Transverse colon (tissue), 4 donors: ENCODE measurements around the gene ZC2HC1C. TPM values are rescaled to one million over a fixed set of nuclear protein-coding genes. Genes with fewer than 3 reads are reported as not detected.

ENCODE experiments used
- DNase-seq: peaks from one replicate; pipeline ENCODE4 v3.0.0-alpha.2; 2019
- H3K27ac ChIP-seq, 4 donors: fragments of 200-600 bp; sonication (generic); 2 replicates each; pipeline ENCODE4 v1.5.1; 2016 to 2018; ENCODE audit warnings: inconsistent platforms in 4 of 4
- H3K27me3 ChIP-seq: fragments of 200-600 bp; sonication (generic); 2 replicates; pipeline ENCODE4 v1.5.1; 2017; ENCODE audit warnings: inconsistent platforms
- H3K36me3 ChIP-seq, 4 donors: fragments of 200-600 bp; sonication (generic); 2 replicates each; pipeline ENCODE4 v1.5.1; 2017 to 2019; ENCODE audit warnings: inconsistent platforms in 4 of 4
- H3K4me1 ChIP-seq, 4 donors: fragments of 200-600 bp; sonication (generic); 2 replicates each; pipeline ENCODE4 v1.5.1; 2017 to 2020; ENCODE audit warnings: inconsistent platforms in 4 of 4
- H3K4me3 ChIP-seq, 4 donors: fragments of 200-600 bp; sonication (generic); 1 replicate in 1 of 4; 2 replicates in 3 of 4; pipeline versions ENCODE4 v1.5.1 to v1.6.1; 2017 to 2019; ENCODE audit warnings: inconsistent platforms in 4 of 4
- H3K9me3 ChIP-seq, 2 donors: fragments of 200-600 bp; sonication (generic); 2 replicates each; pipeline ENCODE4 v1.5.1; 2017 to 2019; ENCODE audit warnings: inconsistent platforms in 2 of 2
- EP300 ChIP-seq: sonication (generic); formaldehyde crosslinking; IDR thresholded peaks from one replicate; pipeline ENCODE4 v1.6.1; 2017; ENCODE audit warnings: antibody characterized with exemption, low read depth
- POLR2A ChIP-seq: fragments of 450-650 bp; IDR thresholded peaks from one replicate; pipeline ENCODE4 v1.6.1; 2016; ENCODE audit warnings: antibody characterized with exemption, mild to moderate bottlenecking, moderate library complexity
- POLR2AphosphoS5 ChIP-seq, 3 donors: sonication (generic); formaldehyde crosslinking; IDR thresholded peaks; one replicate each; pipeline ENCODE4 v1.6.1; 2016; ENCODE audit warnings: antibody characterized with exemption in 3 of 3
- WGBS, 2 donors: methylation state at CpG; one replicate each; pipeline ENCODE4 v1.1.5; 2018; ENCODE audit warnings: low coverage in 1 of 2; 5-methylcytosine and 5-hydroxymethylcytosine counted together
- in situ Hi-C, 4 donors: fragments of 200-750 bp; cut with MboI; loops; one replicate each; pipeline versions ENCODE4 v1.15.0 to v1.15.1; 2017; ENCODE audit warnings: low sequenced_read_pairs in 3 of 4, low pct_ligation_motif_present in 1 of 4, low pct_unique_long_range_greater_than_20kb in 1 of 4
- intact Hi-C: fragments of 100-400 bp; cut with DNase I; formaldehyde crosslinking; loops from one replicate; pipeline ENCODE4 v1.15.1; 2023; ENCODE audit warnings: low total_unique reads
- total RNA-seq, 4 donors: library from RNA; depleted of rRNA; stranded (reverse); fragments of >200 nt; gene quantifications; one replicate each; pipeline ENCODE4 v1.1.0, GENCODE V29; 2016
- TF ChIP-seq, protein P1 (sequence below), 5 experiments: fragments of 200-600 bp in 3 of 5; fragments of 450-650 bp in 2 of 5; sonication (generic) in 3 of 5; IDR thresholded peaks; 1 replicate in 2 of 5; 2 replicates in 3 of 5; pipeline ENCODE4 v1.5.1; 2016 to 2017; ENCODE audit warnings: antibody characterized with exemption in 5 of 5, inconsistent platforms in 3 of 5, mild to moderate bottlenecking in 2 of 5, moderate library complexity in 1 of 5

The ZC2HC1C gene
- total RNA-seq, 4 donors from 2014 or later, result 7.5 to 40.0 (median 8.1) TPM; not detected in 1

DNA sequence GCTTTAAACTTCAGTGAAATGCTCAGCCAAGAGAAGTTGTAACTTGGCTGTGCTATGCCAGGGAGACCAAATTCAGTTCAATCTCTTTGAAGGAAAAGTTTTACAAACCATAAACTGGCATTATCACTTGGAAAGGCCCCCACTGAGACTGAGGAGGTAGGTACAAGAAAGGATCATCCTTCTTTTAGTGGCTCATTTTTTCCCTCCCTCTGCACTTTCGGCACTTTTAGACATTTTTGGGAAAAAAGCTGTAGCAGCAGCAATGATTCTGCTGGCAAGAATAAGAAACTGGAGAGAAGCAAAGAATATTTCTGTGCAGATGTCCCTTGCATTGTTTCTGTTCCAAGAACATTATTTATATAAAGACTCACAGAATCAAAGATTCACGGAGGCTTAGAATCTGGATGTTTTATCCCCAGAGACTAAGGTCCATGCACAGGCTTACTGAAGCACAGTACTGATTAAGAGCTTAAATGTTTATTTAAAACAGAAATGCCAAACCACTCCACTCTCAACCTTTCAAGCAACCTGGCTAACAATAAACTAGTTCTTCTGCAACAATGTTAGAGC is 12.3 kb downstream of the ZC2HC1C start:
- in situ Hi-C loops (loop anchor here in 3 of 4 donors (10.0 to 25.0 kb wide), 3 partner anchors 127 to 144 kb away; partner anchors contain the start of gene PGF (in 1 of the 3)), intact Hi-C loops (no loop called here)
- H3K36me3 ChIP-seq, result peaks cover 0 to 26% (median 3%) of the 10 kb centered on the region in 4 donors
- H3K4me1 ChIP-seq, result peaks cover 0 to 11% (median 0%) of the 10 kb centered on the region in 4 donors
- H3K27ac ChIP-seq, result peak overlapping the region; percentile 7 to 54 (median 36)
- TF ChIP-seq POLR2A (no peak), POLR2AphosphoS5 (IDR thresholded peaks at IDR 0.05) (no peak), EP300 (no peak)
- TF ChIP-seq, protein P1, sequence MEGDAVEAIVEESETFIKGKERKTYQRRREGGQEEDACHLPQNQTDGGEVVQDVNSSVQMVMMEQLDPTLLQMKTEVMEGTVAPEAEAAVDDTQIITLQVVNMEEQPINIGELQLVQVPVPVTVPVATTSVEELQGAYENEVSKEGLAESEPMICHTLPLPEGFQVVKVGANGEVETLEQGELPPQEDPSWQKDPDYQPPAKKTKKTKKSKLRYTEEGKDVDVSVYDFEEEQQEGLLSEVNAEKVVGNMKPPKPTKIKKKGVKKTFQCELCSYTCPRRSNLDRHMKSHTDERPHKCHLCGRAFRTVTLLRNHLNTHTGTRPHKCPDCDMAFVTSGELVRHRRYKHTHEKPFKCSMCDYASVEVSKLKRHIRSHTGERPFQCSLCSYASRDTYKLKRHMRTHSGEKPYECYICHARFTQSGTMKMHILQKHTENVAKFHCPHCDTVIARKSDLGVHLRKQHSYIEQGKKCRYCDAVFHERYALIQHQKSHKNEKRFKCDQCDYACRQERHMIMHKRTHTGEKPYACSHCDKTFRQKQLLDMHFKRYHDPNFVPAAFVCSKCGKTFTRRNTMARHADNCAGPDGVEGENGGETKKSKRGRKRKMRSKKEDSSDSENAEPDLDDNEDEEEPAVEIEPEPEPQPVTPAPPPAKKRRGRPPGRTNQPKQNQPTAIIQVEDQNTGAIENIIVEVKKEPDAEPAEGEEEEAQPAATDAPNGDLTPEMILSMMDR (IDR thresholded peaks at IDR 0.05), result no peak
- 65 to 67% methylated on average over 2 of the region's 2 CpGs for WGBS, 2 donors
- H3K4me3 ChIP-seq, result no peak overlapping the region
- no peaks in the 10 kb centered on the region for H3K9me3 ChIP-seq
- no peaks in the 10 kb centered on the region for H3K27me3 ChIP-seq
- no peak for DNase-seq

DNA sequence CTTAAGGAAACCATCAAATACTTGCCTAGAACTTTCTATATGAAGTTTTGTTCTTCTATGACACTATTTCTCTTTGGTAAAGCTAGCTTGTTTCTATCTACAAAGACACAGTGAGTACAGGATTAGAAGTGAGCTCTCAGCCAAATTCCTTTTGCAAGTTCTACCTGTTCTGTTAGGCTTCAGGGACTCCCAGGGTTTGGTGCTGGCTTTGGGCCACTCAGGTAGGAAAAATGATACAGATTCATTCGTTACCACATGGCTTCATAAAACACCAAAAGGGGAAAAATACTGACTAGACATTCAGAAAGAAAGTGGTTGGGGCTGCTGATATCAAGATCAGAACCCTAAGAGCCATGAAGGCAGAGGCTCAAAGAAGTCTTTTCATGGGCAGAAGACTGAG is 13.8 kb downstream of the ZC2HC1C start:
- Histone ChIP-seq H3K4me1 (peaks cover 0 to 11% (median 0%) of the 10 kb centered on the region in 4 donors), H3K27ac (no peak overlapping the region), H3K4me3 (no peak overlapping the region), H3K27me3 (no peaks in the 10 kb centered on the region), H3K9me3 (no peaks in the 10 kb centered on the region), H3K36me3 (peaks cover 0 to 41% (median 11%) of the 10 kb centered on the region in 4 donors)
- no peak for DNase-seq
- 90% methylated on average over 1 of the region's 1 CpG; no CpG with 5 or more reads in 1 of the 2 donors for WGBS, 2 donors
- intact Hi-C loops (no loop called here), in situ Hi-C loops (loop anchor here in 3 of 4 donors (10.0 to 25.0 kb wide), 3 partner anchors 128 to 146 kb away; partner anchors contain the start of gene PGF (in 1 of the 3))
- TF ChIP-seq POLR2AphosphoS5 (IDR thresholded peaks at IDR 0.05), result no peak
- no peak for TF ChIP-seq EP300
- TF ChIP-seq, protein P1 (IDR thresholded peaks at IDR 0.05), result no peak
- no peak for TF ChIP-seq POLR2A

GRCh38 chr14:75084513-75084912 is 15.1 kb downstream of the ZC2HC1C start:
- Histone ChIP-seq H3K4me3 (no peak overlapping the region), H3K27me3 (no peaks in the 10 kb centered on the region), H3K27ac (no peak overlapping the region), H3K9me3 (no peaks in the 10 kb centered on the region), H3K4me1 (peaks cover 0 to 11% (median 0%) of the 10 kb centered on the region in 4 donors), H3K36me3 (peaks cover 0 to 43% (median 11%) of the 10 kb centered on the region in 4 donors)
- intact Hi-C loops (no loop called here), in situ Hi-C loops (loop anchor here in 3 of 4 donors (10.0 to 25.0 kb wide), 3 partner anchors 130 to 147 kb away; partner anchors contain the start of gene PGF (in 1 of the 3))
- peak; percentile 24 for DNase-seq
- TF ChIP-seq, protein P1 (IDR thresholded peaks at IDR 0.05), result peak in 3 of 5 experiments; percentile 30 to 51 (median 34)
- no peak for TF ChIP-seq POLR2A
- WGBS, 2 donors, result 58% methylated on average over 5 of the region's 5 CpGs; no CpG with 5 or more reads in 1 of the 2 donors

- intact Hi-C loops, result loop anchor here (5.0 kb wide), 1 partner anchor 141 kb away; no protein-coding TSS in a partner anchor
- Histone ChIP-seq H3K4me3 (no peak overlapping the region), H3K27me3 (no peaks in the 10 kb centered on the region), H3K27ac (no peak overlapping the region), H3K9me3 (no peaks in the 10 kb centered on the region), H3K36me3 (peaks cover 0 to 48% (median 11%) of the 10 kb centered on the region in 4 donors), H3K4me1 (no peaks in the 10 kb centered on the region)
- WGBS, 2 donors, result 87 to 100% methylated on average over 1 to 2 of the region's 2 CpGs
- in situ Hi-C loops, result loop anchor here in 3 of 4 donors (10.0 to 25.0 kb wide), 3 partner anchors 133 to 151 kb away; partner anchors contain the start of gene PGF (in 1 of the 3)
- TF ChIP-seq EP300 (no peak), POLR2AphosphoS5 (IDR thresholded peaks at IDR 0.05) (no peak), POLR2A (no peak)
- TF ChIP-seq, protein P1 (IDR thresholded peaks at IDR 0.05), result no peak
- no peak for DNase-seq
Observed at GRCh38 chr14:75088153-75088552, 18.7 kb downstream of the ZC2HC1C start.
